Measurements from ENCODE around the gene RNASE8. TPM values are rescaled to one million over a fixed set of nuclear protein-coding genes. Genes with fewer than 3 reads are reported as not detected.

Gene RNASE8
- total and polyA plus RNA-seq, 7 donors: not detected

GRCh38 chr14:21016413-21017190, 41.0 kb upstream of the RNASE8 start:
- no peaks in the 10 kb centered on the region for H3K27me3 ChIP-seq
- no peak for DNase-seq
- H3K36me3 ChIP-seq: peaks cover 14 to 52% (median 32%) of the 10 kb centered on the region in 4 donors
- 69 to 70% methylated on average over 9 of the region's 9 CpGs for WGBS, 2 donors
- intact Hi-C loops (cut with DNase I): no loop called here
- peaks cover 0 to 16% (median 2%) of the 10 kb centered on the region in 4 donors for H3K4me1 ChIP-seq
- H3K4me3 ChIP-seq: no peak overlapping the region
- TF ChIP-seq POLR2A (IDR thresholded peaks at IDR 0.05) (no peak), EP300 (IDR thresholded peaks at IDR 0.05) (no peak), CTCF (IDR thresholded peaks at IDR 0.05) (no peak), POLR2AphosphoS5 (IDR thresholded peaks at IDR 0.05) (no peak)
- H3K27ac ChIP-seq: peak overlapping the region in 1 of 4 donors; percentile 37
- no peaks in the 10 kb centered on the region for H3K9me3 ChIP-seq

GRCh38 chr14:21017528-21018245, 39.9 kb upstream of the RNASE8 start:
- no peaks in the 10 kb centered on the region for H3K9me3 ChIP-seq
- DNase-seq: no peak
- no peak overlapping the region for H3K4me3 ChIP-seq
- intact Hi-C loops (cut with DNase I): no loop called here
- H3K4me1 ChIP-seq: peaks cover 0 to 24% (median 8%) of the 10 kb centered on the region in 4 donors
- WGBS, 2 donors: 78 to 79% methylated on average over 28 of the region's 28 CpGs
- peak overlapping the region in 1 of 4 donors; percentile 6 for H3K27ac ChIP-seq
- peaks cover 17 to 63% (median 36%) of the 10 kb centered on the region in 4 donors for H3K36me3 ChIP-seq
- no peaks in the 10 kb centered on the region for H3K27me3 ChIP-seq
- TF ChIP-seq CTCF (IDR thresholded peaks at IDR 0.05): no peak
- no peak for TF ChIP-seq POLR2AphosphoS5 (IDR thresholded peaks at IDR 0.05)
- TF ChIP-seq EP300 (IDR thresholded peaks at IDR 0.05): no peak
- TF ChIP-seq POLR2A (IDR thresholded peaks at IDR 0.05): no peak

- peaks cover 17 to 64% (median 36%) of the 10 kb centered on the region in 4 donors for H3K36me3 ChIP-seq
- peaks cover 0 to 30% (median 14%) of the 10 kb centered on the region in 4 donors for H3K4me1 ChIP-seq
- intact Hi-C loops (cut with DNase I): no loop called here
- no peak for TF ChIP-seq EP300 (IDR thresholded peaks at IDR 0.05)
- TF ChIP-seq POLR2A (IDR thresholded peaks at IDR 0.05): no peak
- TF ChIP-seq POLR2AphosphoS5 (IDR thresholded peaks at IDR 0.05): no peak
- TF ChIP-seq CTCF (IDR thresholded peaks at IDR 0.05): no peak
- WGBS, 2 donors: 64 to 84% methylated on average over 7 of the region's 7 CpGs
- H3K27me3 ChIP-seq: no peaks in the 10 kb centered on the region
- no peaks in the 10 kb centered on the region for H3K9me3 ChIP-seq
- DNase-seq: no peak
- H3K4me3 ChIP-seq: no peak overlapping the region
- no peak overlapping the region for H3K27ac ChIP-seq
These were observed 39.3 kb upstream of the RNASE8 start for GRCh38 chr14:21018286-21018685.

GRCh38 chr14:21018781-21019180, 38.8 kb upstream of the RNASE8 start:
- no peak overlapping the region for H3K27ac ChIP-seq
- H3K4me1 ChIP-seq: peaks cover 0 to 35% (median 17%) of the 10 kb centered on the region in 4 donors
- intact Hi-C loops (cut with DNase I): no loop called here

More at GRCh38 chr14:21018781-21019180, 38.8 kb upstream of the RNASE8 start:
- TF ChIP-seq POLR2A (IDR thresholded peaks at IDR 0.05): no peak
- TF ChIP-seq CTCF (IDR thresholded peaks at IDR 0.05): no peak
- TF ChIP-seq POLR2AphosphoS5 (IDR thresholded peaks at IDR 0.05): no peak
- TF ChIP-seq EP300 (IDR thresholded peaks at IDR 0.05): no peak
- no peak for DNase-seq
- H3K27me3 ChIP-seq: no peaks in the 10 kb centered on the region
- WGBS, 2 donors: 92 to 95% methylated on average over 3 of the region's 3 CpGs
- no peak overlapping the region for H3K4me3 ChIP-seq
- peaks cover 17 to 64% (median 36%) of the 10 kb centered on the region in 4 donors for H3K36me3 ChIP-seq
- no peaks in the 10 kb centered on the region for H3K9me3 ChIP-seq

Measured in sigmoid colon (tissue), 7 donors.